Endothelial cell (in vitro differentiated cells): Measurements from ENCODE around the gene PRR23E. TPM values are rescaled to one million over a fixed set of nuclear protein-coding genes. Genes with fewer than 3 reads are reported as not detected.

Experiments used
- DNase-seq: peaks from one replicate; pipeline ENCODE4 v3.0.0; 2021; ENCODE audit warnings: low spot score
- H3K27ac Mint-ChIP-seq: one replicate; pipeline ENCODE4 v1.8.0; 2021; ENCODE audit warnings: mixed read lengths, inconsistent platforms; ENCODE audit not compliant: unreplicated experiment
- H3K27me3 Mint-ChIP-seq: one replicate; pipeline ENCODE4 v1.8.0; 2021; ENCODE audit warnings: mild to moderate bottlenecking, moderate library complexity, mixed read lengths, inconsistent platforms; ENCODE audit not compliant: unreplicated experiment
- H3K36me3 Mint-ChIP-seq: one replicate; pipeline ENCODE4 v1.8.0; 2021; ENCODE audit warnings: mild to moderate bottlenecking, low read depth, mixed read lengths, inconsistent platforms; ENCODE audit not compliant: unreplicated experiment
- H3K4me1 Mint-ChIP-seq: one replicate; pipeline ENCODE4 v1.8.0; 2021; ENCODE audit warnings: mild to moderate bottlenecking, mixed read lengths, inconsistent platforms; ENCODE audit not compliant: unreplicated experiment
- H3K4me3 Mint-ChIP-seq: one replicate; pipeline ENCODE4 v1.8.0; 2021; ENCODE audit warnings: mild to moderate bottlenecking, mixed read lengths, inconsistent platforms; ENCODE audit not compliant: unreplicated experiment
- H3K9me3 Mint-ChIP-seq: one replicate; pipeline ENCODE4 v1.8.0; 2021; ENCODE audit warnings: mixed read lengths, inconsistent platforms; ENCODE audit not compliant: unreplicated experiment
- CTCF ChIP-seq: fragments of 200-600 bp; sonication (generic); IDR thresholded peaks from one replicate; pipeline ENCODE4 v1.5.0; 2021; ENCODE audit warnings: antibody characterized with exemption; ENCODE audit not compliant: unreplicated experiment
- total RNA-seq: library from RNA; stranded (reverse); fragmentation: NEBNext Ultra II Directional; extraction: Animal tissue kit (Norgen Biotek cat#: 25700); gene quantifications from one replicate; pipeline ENCODE4 v1.2.1, GENCODE V29; 2021; ENCODE audit not compliant: unreplicated experiment

The PRR23E gene
- total RNA-seq, 1 donor from 2014 or later = not detected

GRCh38 chr3:127208483-127209100 lies 15.7 kb downstream of the PRR23E start:
- Mint-ChIP-seq H3K4me1 (no peaks in the 10 kb centered on the region), H3K27me3 (peaks cover 7% of the 10 kb centered on the region), H3K36me3 (no peaks in the 10 kb centered on the region), H3K4me3 (no peak overlapping the region), H3K27ac (no peak overlapping the region), H3K9me3 (no peaks in the 10 kb centered on the region)
- DNase-seq = no peak
- TF ChIP-seq CTCF = no peak

- DNase-seq = no peak
- Mint-ChIP-seq H3K36me3 (no peaks in the 10 kb centered on the region), H3K27me3 (peaks cover 7% of the 10 kb centered on the region), H3K27ac (no peak overlapping the region), H3K9me3 (no peaks in the 10 kb centered on the region), H3K4me1 (no peaks in the 10 kb centered on the region), H3K4me3 (no peak overlapping the region)
- no peak for TF ChIP-seq CTCF
Measured at GRCh38 chr3:127209155-127209839, 16.4 kb downstream of the PRR23E start.

GRCh38 chr3:127209840-127210653 lies 17.1 kb downstream of the PRR23E start:
- Mint-ChIP-seq H3K4me3 (no peak overlapping the region), H3K27ac (no peak overlapping the region), H3K27me3 (peaks cover 7% of the 10 kb centered on the region), H3K9me3 (no peaks in the 10 kb centered on the region), H3K36me3 (no peaks in the 10 kb centered on the region), H3K4me1 (peaks cover 7% of the 10 kb centered on the region)
- no peak for DNase-seq
- TF ChIP-seq CTCF = no peak

- H3K9me3 Mint-ChIP-seq = no peaks in the 10 kb centered on the region
- no peaks in the 10 kb centered on the region for H3K36me3 Mint-ChIP-seq
- no peak for DNase-seq
- H3K27ac Mint-ChIP-seq = no peak overlapping the region
- H3K27me3 Mint-ChIP-seq = peaks cover 7% of the 10 kb centered on the region
- no peak overlapping the region for H3K4me3 Mint-ChIP-seq
- H3K4me1 Mint-ChIP-seq = peaks cover 13% of the 10 kb centered on the region
- TF ChIP-seq CTCF = no peak
Measured at GRCh38 chr3:127210654-127210943, 17.7 kb downstream of the PRR23E start.
